Fibroblast of lung (primary cell): ENCODE results near the gene TRPC1. TPM values are rescaled to one million over a fixed set of nuclear protein-coding genes. Genes with fewer than 3 reads are reported as not detected.

ENCODE experiments used
- DNase-seq, 2 donors: peaks; one replicate each; pipeline versions ENCODE4 v3.0.0 to v3.0.0-alpha.2; 2010; ENCODE audit warnings: low read depth in 2 of 2
- H2AFZ ChIP-seq: 2 replicates; pipeline ENCODE4 v1.5.1; 2012; ENCODE audit warnings: low read length, control low read depth, inconsistent platforms
- H3K27ac ChIP-seq: 2 replicates; pipeline ENCODE4 v1.5.1; 2011; ENCODE audit warnings: low read length, control low read depth; ENCODE audit not compliant: insufficient read depth
- H3K27me3 ChIP-seq: 2 replicates; pipeline ENCODE4 v1.5.1; 2011; ENCODE audit warnings: mild to moderate bottlenecking, low read length; ENCODE audit not compliant: control insufficient read depth, insufficient read depth
- H3K36me3 ChIP-seq: 2 replicates; pipeline ENCODE4 v1.5.1; 2011; ENCODE audit warnings: low read length; ENCODE audit not compliant: control insufficient read depth, insufficient read depth
- H3K4me1 ChIP-seq: 2 replicates; pipeline ENCODE4 v1.5.1; 2011; ENCODE audit warnings: low read length; ENCODE audit not compliant: control insufficient read depth, insufficient read depth; ENCODE audit errors: extremely low read depth
- H3K4me2 ChIP-seq: 2 replicates; pipeline ENCODE4 v1.5.1; 2011; ENCODE audit warnings: low read length, control low read depth; ENCODE audit not compliant: insufficient read depth; ENCODE audit errors: extremely low read depth
- H3K4me3 ChIP-seq, 4 experiments: fragments of 200-600 bp in 1 of 4; sonication (generic) in 1 of 4; replicated peaks in 1 of 4; 2 replicates each; pipeline ENCODE4 v1.5.1; 2011 to 2016; ENCODE audit warnings: low read length in 4 of 4, low read depth in 3 of 4, mild to moderate bottlenecking in 3 of 4, control low read depth in 2 of 4, inconsistent platforms in 1 of 4, mixed read lengths in 1 of 4; ENCODE audit not compliant: insufficient read depth in 1 of 4; ENCODE audit errors: control extremely low read depth in 1 of 4
- H3K79me2 ChIP-seq: 2 replicates; pipeline ENCODE4 v1.5.1; 2012; ENCODE audit warnings: mild to moderate bottlenecking, low read length, inconsistent platforms; ENCODE audit not compliant: control insufficient read depth, insufficient read depth
- H3K9ac ChIP-seq: 2 replicates; pipeline ENCODE4 v1.5.1; 2011; ENCODE audit warnings: mild to moderate bottlenecking, low read length, control low read depth; ENCODE audit not compliant: insufficient read depth
- H3K9me3 ChIP-seq: 2 replicates; pipeline ENCODE4 v1.5.1; 2012; ENCODE audit warnings: low read depth, low read length; ENCODE audit not compliant: control insufficient read depth, insufficient read depth
- H4K20me1 ChIP-seq: 2 replicates; pipeline ENCODE4 v1.5.1; 2011; ENCODE audit warnings: low read length; ENCODE audit not compliant: control insufficient read depth, insufficient read depth; ENCODE audit errors: extremely low read depth
- CTCF ChIP-seq, 2 donors: IDR thresholded peaks in 1 of 2; conservative IDR thresholded peaks in 1 of 2; 1 replicate in 1 of 2; 2 replicates in 1 of 2; pipeline ENCODE4 v1.5.1; 2011 to 2012; ENCODE audit warnings: low read length in 2 of 2, control low read depth in 1 of 2, inconsistent platforms in 1 of 2, low read depth in 1 of 2, mild to moderate bottlenecking in 1 of 2
- EZH2 ChIP-seq: IDR thresholded peaks from 2 replicates; pipeline ENCODE4 v1.5.1; 2012; ENCODE audit warnings: low read length, control low read depth, mild to moderate bottlenecking; ENCODE audit errors: missing control alignments
- polyA plus RNA-seq, 2 donors: library from polyadenylated mRNA; depleted of rRNA in 1 of 2; stranded (reverse) in 1 of 2; unstranded in 1 of 2; fragments of >200 nt; gene quantifications; 2 replicates each; pipeline ENCODE4 v1.2.1, GENCODE V29; 2011 to 2012; ENCODE audit warnings: missing spikeins in 1 of 2
- total RNA-seq: library from RNA; depleted of rRNA; stranded (reverse); fragments of >200 nt; gene quantifications from 2 replicates; pipeline ENCODE4 v1.2.1, GENCODE V29; 2014

TRPC1 gene
- total and polyA plus RNA-seq, 2 donors (not counting 1 experiment from before 2014, with no cell fraction given) = 13.0 to 43.1 TPM

- no peak overlapping the region for H3K9ac ChIP-seq
- H3K4me2 ChIP-seq = no peak overlapping the region
- H3K4me3 ChIP-seq = no peak overlapping the region
- no peak for TF ChIP-seq CTCF (conservative IDR thresholded peaks at IDR 0.05 in 1 of 2, IDR thresholded peaks at IDR 0.05 in 1 of 2; ENCODE audit: low read depth in 1 of 2, low read length in 2 of 2)
- TF ChIP-seq EZH2 = no peak
- H3K36me3 ChIP-seq = no peaks in the 10 kb centered on the region
- H3K27me3 ChIP-seq = no peaks in the 10 kb centered on the region
- no peak overlapping the region for H3K27ac ChIP-seq
- H4K20me1 ChIP-seq = no peaks in the 10 kb centered on the region
- no peak overlapping the region for H2AFZ ChIP-seq
- no peaks in the 10 kb centered on the region for H3K4me1 ChIP-seq
- H3K9me3 ChIP-seq = no peaks in the 10 kb centered on the region
- DNase-seq = no peak
- H3K79me2 ChIP-seq = no peaks in the 10 kb centered on the region
These were observed 85.4 kb downstream of the TRPC1 start for GRCh38 chr3:142809259-142809658.

- Histone ChIP-seq H3K4me2 (no peak overlapping the region), H3K36me3 (no peaks in the 10 kb centered on the region), H3K27ac (no peak overlapping the region), H4K20me1 (no peaks in the 10 kb centered on the region), H3K27me3 (no peaks in the 10 kb centered on the region), H3K9me3 (no peaks in the 10 kb centered on the region), H3K9ac (no peak overlapping the region), H3K4me3 (no peak overlapping the region), H3K79me2 (no peaks in the 10 kb centered on the region), H3K4me1 (no peaks in the 10 kb centered on the region), H2AFZ (no peak overlapping the region)
- no peak for DNase-seq
- no peak for TF ChIP-seq EZH2
- no peak for TF ChIP-seq CTCF (conservative IDR thresholded peaks at IDR 0.05 in 1 of 2, IDR thresholded peaks at IDR 0.05 in 1 of 2; ENCODE audit: low read depth in 1 of 2, low read length in 2 of 2)
These were observed 92.0 kb downstream of the TRPC1 start for GRCh38 chr3:142815803-142816202.

GRCh38 chr3:142817356-142817755 lies 93.5 kb downstream of the TRPC1 start:
- Histone ChIP-seq H3K4me1 (no peaks in the 10 kb centered on the region), H3K4me2 (no peak overlapping the region), H4K20me1 (no peaks in the 10 kb centered on the region), H2AFZ (no peak overlapping the region), H3K9me3 (no peaks in the 10 kb centered on the region), H3K27ac (no peak overlapping the region), H3K27me3 (no peaks in the 10 kb centered on the region), H3K79me2 (no peaks in the 10 kb centered on the region), H3K36me3 (no peaks in the 10 kb centered on the region), H3K4me3 (no peak overlapping the region), H3K9ac (no peak overlapping the region)
- DNase-seq = no peak
- TF ChIP-seq EZH2 (no peak), CTCF (conservative IDR thresholded peaks at IDR 0.05 in 1 of 2, IDR thresholded peaks at IDR 0.05 in 1 of 2; ENCODE audit: low read depth in 1 of 2, low read length in 2 of 2) (no peak)
